ENCODE results near the gene ZCCHC7. TPM values are rescaled to one million over a fixed set of nuclear protein-coding genes. Genes with fewer than 3 reads are reported as not detected.

ZCCHC7 gene
- total and polyA plus RNA-seq, 2 donors (not counting 3 experiments of a cell fraction or from before 2014, with no cell fraction given): 7.4 to 14.8 TPM

DNA sequence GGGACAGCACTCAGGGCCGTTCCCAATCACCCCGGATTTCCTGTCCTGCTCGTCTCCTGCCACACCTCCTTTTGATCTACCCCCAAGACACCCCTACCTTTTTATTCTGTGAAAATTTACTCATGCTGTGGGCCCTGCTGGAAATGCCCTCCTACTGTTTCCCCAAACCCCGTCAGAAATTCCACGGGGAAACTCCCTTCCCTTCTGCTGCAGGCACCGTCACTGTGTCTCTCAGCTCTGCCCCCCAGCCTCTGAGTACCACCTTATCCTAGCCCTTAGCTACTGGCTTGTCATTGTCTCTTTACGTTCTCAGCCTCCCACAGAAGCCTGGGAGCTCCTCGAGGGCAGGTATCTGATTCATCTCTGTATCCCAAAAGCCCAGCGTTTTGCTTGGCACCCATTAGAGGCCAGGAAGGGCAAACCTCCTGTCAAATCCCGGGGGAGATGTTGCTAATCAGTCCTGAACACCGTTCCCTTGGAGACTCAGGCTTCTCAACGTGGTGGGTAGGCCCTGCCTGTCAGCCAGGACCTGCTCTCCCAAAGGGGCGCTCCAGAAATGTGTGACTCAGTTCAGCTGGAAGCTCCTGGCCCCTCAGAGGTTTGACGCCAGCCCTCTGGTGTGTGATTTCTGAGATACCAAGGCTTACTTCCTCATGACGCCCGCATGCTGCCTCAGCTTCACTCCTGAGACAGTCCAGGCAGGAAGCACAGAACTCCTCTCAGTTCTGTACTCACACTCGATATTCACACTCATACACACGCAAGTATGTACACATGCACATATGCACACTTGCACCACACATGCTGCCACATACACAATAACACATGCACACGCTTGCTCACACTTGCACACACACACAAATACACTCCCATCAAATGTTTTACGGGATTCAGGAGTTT, 251.4 kb downstream of the ZCCHC7 start:
- no peaks in the 10 kb centered on the region for H4K20me1 ChIP-seq (replicated peaks; ENCODE audit: control insufficient read depth, extremely low read depth, insufficient read depth, low read length)
- no peak overlapping the region for H3K9ac ChIP-seq (replicated peaks; ENCODE audit: extremely low read depth, insufficient read depth, low read length)
- H3K27ac ChIP-seq (ENCODE audit: insufficient read depth, low read depth, low read length): no peak overlapping the region
- POLR2A ChIA-PET: no interaction called here
- no peaks in the 10 kb centered on the region for H3K9me1 ChIP-seq (replicated peaks; ENCODE audit: control insufficient read depth, extremely low read depth, insufficient read depth, low read length)
- no peak for DNase-seq (ENCODE audit: low read depth, low spot score)
- no peak for TF ChIP-seq JUN (IDR thresholded peaks at IDR 0.05; ENCODE audit: borderline replicate concordance, insufficient read depth, insufficient read length, low read depth)
- TF ChIP-seq FOS (IDR thresholded peaks at IDR 0.05; ENCODE audit: borderline replicate concordance, insufficient read depth, low read length): no peak
- TF ChIP-seq, protein P1, sequence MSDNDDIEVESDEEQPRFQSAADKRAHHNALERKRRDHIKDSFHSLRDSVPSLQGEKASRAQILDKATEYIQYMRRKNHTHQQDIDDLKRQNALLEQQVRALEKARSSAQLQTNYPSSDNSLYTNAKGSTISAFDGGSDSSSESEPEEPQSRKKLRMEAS (IDR thresholded peaks at IDR 0.05; ENCODE audit: insufficient read depth, insufficient read length): no peak
- no peak for TF ChIP-seq POLR2AphosphoS5 (IDR thresholded peaks at IDR 0.05; ENCODE audit: insufficient read depth, low read depth, low read length)
- no peak for TF ChIP-seq POLR2A (IDR thresholded peaks at IDR 0.05; ENCODE audit: low read depth, low read length)
- TF ChIP-seq, protein P2, sequence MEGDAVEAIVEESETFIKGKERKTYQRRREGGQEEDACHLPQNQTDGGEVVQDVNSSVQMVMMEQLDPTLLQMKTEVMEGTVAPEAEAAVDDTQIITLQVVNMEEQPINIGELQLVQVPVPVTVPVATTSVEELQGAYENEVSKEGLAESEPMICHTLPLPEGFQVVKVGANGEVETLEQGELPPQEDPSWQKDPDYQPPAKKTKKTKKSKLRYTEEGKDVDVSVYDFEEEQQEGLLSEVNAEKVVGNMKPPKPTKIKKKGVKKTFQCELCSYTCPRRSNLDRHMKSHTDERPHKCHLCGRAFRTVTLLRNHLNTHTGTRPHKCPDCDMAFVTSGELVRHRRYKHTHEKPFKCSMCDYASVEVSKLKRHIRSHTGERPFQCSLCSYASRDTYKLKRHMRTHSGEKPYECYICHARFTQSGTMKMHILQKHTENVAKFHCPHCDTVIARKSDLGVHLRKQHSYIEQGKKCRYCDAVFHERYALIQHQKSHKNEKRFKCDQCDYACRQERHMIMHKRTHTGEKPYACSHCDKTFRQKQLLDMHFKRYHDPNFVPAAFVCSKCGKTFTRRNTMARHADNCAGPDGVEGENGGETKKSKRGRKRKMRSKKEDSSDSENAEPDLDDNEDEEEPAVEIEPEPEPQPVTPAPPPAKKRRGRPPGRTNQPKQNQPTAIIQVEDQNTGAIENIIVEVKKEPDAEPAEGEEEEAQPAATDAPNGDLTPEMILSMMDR (IDR thresholded peaks at IDR 0.05; ENCODE audit: extremely low read depth in 1 of 2, insufficient read depth in 1 of 2, low read depth in 1 of 2, low read length in 2 of 2): no peak
- no peak for TF ChIP-seq MYC (IDR thresholded peaks at IDR 0.05; ENCODE audit: low read depth, low read length)
- TF ChIP-seq GATA2 (IDR thresholded peaks at IDR 0.05; ENCODE audit: insufficient read depth, insufficient read length, low read depth, low read length): no peak
- TF ChIP-seq EZH2 (IDR thresholded peaks at IDR 0.05; ENCODE audit: borderline replicate concordance, low read depth, low read length, severe bottlenecking): no peak
- dilution Hi-C loops (cut with MboI; ENCODE audit: extremely low pct_ligation_motif_present, low sequenced_read_pairs) (no loop called here), intact Hi-C loops (cut with micrococcal nuclease) (no loop called here)
- FAIRE-seq: no peak
- no TSS peak for BruUV-seq (replicated peaks)
- H3K36me3 ChIP-seq (ENCODE audit: control insufficient read depth in 2 of 2, extremely low read depth in 1 of 2, insufficient read depth in 2 of 2, low read length in 2 of 2): no peaks in the 10 kb centered on the region
- no peak overlapping the region for H3K4me2 ChIP-seq (ENCODE audit: insufficient read depth, low read length)
- H3K4me3 ChIP-seq (replicated peaks in 1 of 3; ENCODE audit: insufficient read depth in 1 of 3, low read depth in 1 of 3, low read length in 3 of 3): no peak overlapping the region
- no peaks in the 10 kb centered on the region for H3K27me3 ChIP-seq (ENCODE audit: control insufficient read depth in 2 of 2, insufficient read depth in 2 of 2, low read length in 2 of 2)
- no peaks in the 10 kb centered on the region for H3K79me2 ChIP-seq (ENCODE audit: control insufficient read depth, insufficient read depth, low read length)
- no peaks in the 10 kb centered on the region for H3K4me1 ChIP-seq (ENCODE audit: control insufficient read depth, extremely low read depth, insufficient read depth, low read length)
- CTCF ChIA-PET: no interaction called here
- H2AFZ ChIP-seq (ENCODE audit: low read depth, low read length): no peak overlapping the region
- H3K9me3 ChIP-seq (replicated peaks; ENCODE audit: control insufficient read depth, insufficient read depth, low read length): no peaks in the 10 kb centered on the region
